GM15510 (cell line): ENCODE results near the gene RBM20.

Source experiments
- POLR2A ChIP-seq: IDR thresholded peaks from 3 replicates; pipeline ENCODE4 v1.6.1; 2011; ENCODE audit warnings: borderline replicate concordance; ENCODE audit not compliant: insufficient read length; ENCODE audit errors: extremely low read depth

RBM20 gene

GRCh38 chr10:110617425-110618229, 26.5 kb upstream of the RBM20 start:
- no peak for TF ChIP-seq POLR2A

DNA sequence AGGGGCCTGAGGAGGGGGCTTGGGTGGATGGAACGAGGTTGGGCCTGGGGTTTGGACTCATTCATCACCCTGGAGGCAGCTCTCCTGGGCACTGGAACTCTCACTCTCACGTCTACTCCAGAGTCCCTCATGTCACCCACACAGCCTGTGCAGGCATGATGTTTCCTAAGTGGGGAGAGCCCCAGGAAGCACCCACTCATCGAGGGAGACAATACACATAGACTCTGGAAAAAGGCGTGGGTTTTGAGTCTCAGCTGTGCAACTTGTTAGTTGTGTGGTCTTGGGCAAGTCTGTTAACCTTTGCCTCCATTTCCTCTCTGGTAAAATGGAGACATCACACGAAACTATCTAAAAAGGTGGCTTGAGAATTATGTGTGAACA, 25.9 kb upstream of the RBM20 start:
- no peak for TF ChIP-seq POLR2A

DNA sequence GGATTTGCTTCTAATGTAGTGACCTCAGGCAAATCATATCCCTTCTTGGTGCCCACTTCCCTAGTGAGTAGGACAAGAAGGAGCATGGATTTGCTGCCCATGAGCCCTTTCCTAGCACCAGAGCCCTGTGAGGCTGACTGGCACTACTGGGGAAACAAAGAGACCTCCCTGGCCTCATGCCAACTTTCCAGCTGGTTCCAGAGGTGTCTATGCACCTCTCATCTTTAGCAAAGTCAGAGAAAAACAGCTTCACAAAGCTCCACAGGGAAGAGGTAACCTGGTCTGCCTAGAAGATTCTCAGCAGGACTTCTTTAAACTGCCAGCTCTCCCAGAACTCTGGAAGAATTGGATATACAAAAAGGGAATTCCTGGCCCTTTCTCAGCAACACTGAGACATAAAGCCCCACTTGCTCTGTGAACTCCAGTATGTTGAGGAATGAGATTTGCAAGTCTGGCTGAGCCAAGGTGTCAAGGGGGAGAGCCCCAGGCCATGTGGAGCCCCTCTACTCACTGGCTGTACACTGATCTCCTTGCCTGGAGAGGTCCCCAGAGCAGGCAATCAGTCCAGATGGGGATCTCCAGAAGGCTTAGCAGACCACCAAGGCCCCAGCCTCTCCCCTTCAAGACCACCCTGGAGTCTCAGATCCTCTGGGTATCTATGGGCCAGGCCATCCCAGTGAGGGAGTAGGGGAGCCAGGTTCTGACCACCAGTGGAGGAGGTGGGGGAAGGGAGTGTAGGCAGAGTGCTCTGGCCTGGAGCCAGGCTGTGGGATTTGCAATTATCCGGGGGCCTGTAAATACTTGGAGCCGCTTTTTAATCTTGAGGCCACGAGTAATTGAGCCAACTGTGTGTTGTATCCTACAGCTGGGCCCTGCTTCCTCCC, 24.4 kb upstream of the RBM20 start:
- TF ChIP-seq POLR2A, result no peak

DNA sequence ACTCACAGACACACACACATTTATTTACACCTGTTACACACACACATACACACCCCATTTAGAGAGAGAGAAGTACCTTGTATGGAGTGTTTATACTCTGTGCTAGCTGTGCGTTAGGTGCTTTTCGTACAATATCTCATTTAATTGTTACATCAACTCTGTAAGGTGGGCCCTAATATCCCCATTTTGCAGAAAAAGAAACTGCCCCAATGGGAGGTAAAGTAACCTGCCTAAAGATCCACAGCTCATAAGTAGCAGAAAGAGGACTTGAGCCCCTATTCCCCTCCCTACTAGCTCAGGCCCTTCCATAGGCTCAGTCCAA, 23.8 kb upstream of the RBM20 start:
- no peak for TF ChIP-seq POLR2A

DNA sequence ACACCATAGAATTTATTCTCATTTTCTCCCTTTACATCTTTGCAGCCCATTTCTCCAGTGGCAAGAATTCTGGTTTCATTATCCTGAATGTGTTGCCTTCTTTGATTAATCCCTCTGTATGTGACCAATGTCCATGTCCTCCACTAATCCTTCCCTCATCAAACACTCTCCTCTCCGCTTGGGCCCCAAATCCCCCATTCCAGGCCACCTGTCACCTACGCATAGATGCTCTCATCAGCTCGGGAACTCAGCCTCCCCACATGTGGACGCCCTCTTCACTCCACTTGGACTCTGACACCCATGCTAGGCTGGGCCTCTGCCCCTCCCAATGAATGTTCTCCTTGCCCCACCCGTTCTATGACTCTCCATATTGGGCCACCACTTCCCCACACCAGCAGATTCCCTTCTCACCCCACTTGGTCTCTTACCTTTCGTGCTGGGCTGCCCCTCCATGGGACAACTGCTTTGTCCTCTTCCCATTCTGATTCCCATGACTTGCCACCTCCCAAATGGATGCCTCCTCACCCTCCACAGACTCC, 18.7 kb upstream of the RBM20 start:
- no peak for TF ChIP-seq POLR2A

GRCh38 chr10:110625951-110626855, 17.9 kb upstream of the RBM20 start:
- no peak for TF ChIP-seq POLR2A

GRCh38 chr10:110628161-110628560, 16.0 kb upstream of the RBM20 start:
- TF ChIP-seq POLR2A, result no peak

GRCh38 chr10:110629680-110630191, 14.4 kb upstream of the RBM20 start:
- TF ChIP-seq POLR2A, result no peak

- TF ChIP-seq POLR2A, result no peak
These were observed 12.2 kb upstream of the RBM20 start for GRCh38 chr10:110631934-110632333.

GRCh38 chr10:110632591-110633215, 11.4 kb upstream of the RBM20 start:
- TF ChIP-seq POLR2A, result no peak

DNA sequence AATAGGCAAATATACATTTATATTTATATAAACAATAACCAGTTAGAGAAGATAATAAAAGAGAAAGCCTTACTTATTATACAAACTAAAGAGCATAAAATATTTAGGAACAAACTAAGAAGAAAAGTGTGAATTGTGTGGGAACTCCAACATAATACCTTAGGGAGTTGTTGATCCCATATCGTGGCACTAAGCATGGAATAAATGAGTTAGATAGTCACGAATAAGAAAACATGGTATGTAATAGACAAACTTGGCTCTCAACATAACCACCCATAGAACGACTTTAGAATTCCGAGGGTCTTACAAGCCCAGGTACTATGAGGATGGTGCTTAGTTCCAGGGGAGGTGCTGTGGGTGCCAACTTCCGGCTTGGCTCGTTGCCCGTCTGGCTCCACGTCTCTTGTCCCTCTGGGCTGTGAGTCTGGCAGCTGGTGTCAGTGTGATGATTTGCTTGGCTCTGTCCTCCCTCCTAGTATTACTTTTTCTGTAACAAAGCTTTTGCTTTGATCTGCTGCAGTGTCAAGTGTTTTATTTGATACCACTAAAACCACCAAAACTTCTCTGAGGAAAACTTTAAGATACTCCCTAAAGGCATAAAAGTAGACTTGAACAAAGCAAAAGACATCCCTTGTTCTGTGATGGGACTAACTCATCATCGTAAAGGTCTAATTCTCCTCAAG, 9.5 kb upstream of the RBM20 start:
- TF ChIP-seq POLR2A, result no peak

DNA sequence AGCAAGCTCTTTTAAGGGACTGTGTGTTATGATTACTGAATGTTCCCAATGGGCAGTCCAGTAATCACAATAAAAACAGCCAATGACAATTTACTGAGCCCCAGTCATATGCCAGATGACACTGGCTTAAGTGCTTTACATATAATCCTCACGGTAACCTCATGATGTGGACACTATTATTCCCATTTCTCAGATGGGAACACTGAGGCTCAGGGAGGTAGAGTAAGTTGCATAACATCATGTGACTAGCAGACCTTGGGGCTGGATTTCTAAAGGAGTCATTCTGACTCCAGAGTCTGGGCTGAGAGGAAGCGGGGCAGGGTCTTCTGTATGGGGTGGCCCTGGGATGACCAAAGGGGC, 7.6 kb upstream of the RBM20 start:
- TF ChIP-seq POLR2A, result no peak

DNA sequence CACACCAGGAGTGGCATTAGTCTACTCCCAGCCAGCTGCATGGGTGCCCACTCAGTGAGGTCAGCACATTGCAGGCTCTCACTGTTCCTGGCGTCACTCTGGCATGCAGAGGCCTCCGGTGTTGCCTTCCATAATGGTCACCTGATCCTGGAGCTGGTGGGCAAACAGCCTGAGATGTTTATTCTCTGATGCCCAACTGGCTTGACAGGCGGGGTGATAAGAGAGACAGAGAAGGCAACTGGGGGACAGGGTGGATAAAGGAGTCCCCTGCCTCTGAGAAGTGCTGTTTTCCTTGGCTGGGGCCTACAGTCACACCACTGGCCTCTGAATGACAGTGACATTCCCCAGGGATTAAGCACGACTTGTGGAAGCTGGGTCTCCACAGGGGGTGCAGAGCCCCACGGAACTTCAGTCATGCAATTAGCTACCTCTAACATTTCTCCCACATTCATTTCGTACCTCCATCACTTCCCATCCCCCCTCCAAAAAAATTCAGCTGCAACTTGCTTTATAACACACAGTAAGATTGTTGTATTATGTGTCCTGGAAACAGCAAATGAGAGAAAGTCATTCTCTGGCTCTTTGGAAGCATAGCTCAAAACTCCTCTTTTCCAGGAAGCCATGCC, 7.1 kb upstream of the RBM20 start:
- TF ChIP-seq POLR2A, result no peak
